ENCODE data around the gene C11orf98.

Gene C11orf98

DNA sequence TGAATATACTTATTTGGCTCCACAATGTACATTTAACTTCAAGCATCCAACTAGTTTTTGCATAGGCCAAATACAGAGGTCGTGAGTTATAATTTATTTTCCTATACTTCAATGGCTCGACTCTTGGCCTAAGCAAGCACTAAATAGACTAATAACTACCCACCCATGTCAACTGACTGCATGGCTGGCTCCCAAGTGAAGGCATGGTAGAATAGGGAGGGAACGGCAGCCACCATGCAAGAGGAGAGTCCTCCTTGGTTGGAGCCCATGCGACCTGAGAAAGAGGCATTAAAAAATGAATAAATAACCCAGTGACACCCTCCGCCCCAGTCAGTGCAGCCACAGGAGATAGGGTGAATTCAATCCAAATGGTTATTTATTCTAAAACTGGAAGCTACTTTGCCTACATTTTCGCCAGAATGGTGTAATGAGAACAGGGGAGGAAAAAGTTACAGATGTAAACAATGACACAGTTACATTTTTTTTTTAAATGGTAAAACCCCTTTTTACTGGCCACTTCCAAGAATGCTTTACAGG lies 47.3 kb upstream of the C11orf98 start:
- H3K79me2 ChIP-seq (ENCODE audit: insufficient read depth, low read length), result peaks cover 39% of the 10 kb centered on the region
- TF ChIP-seq, protein P1, sequence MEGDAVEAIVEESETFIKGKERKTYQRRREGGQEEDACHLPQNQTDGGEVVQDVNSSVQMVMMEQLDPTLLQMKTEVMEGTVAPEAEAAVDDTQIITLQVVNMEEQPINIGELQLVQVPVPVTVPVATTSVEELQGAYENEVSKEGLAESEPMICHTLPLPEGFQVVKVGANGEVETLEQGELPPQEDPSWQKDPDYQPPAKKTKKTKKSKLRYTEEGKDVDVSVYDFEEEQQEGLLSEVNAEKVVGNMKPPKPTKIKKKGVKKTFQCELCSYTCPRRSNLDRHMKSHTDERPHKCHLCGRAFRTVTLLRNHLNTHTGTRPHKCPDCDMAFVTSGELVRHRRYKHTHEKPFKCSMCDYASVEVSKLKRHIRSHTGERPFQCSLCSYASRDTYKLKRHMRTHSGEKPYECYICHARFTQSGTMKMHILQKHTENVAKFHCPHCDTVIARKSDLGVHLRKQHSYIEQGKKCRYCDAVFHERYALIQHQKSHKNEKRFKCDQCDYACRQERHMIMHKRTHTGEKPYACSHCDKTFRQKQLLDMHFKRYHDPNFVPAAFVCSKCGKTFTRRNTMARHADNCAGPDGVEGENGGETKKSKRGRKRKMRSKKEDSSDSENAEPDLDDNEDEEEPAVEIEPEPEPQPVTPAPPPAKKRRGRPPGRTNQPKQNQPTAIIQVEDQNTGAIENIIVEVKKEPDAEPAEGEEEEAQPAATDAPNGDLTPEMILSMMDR (conservative IDR thresholded peaks at IDR 0.05; ENCODE audit: low read length), result no peak
- no peak for TF ChIP-seq EZH2phosphoT487 (IDR thresholded peaks at IDR 0.05; ENCODE audit: borderline replicate concordance)
- H3K4me1 ChIP-seq (ENCODE audit: insufficient read depth, low read length, poor library complexity, severe bottlenecking), result no peaks in the 10 kb centered on the region
- H3K4me2 ChIP-seq (ENCODE audit: low read depth, low read length, poor library complexity, severe bottlenecking), result no peak overlapping the region
- H3K4me3 ChIP-seq (ENCODE audit: low read length, poor library complexity, severe bottlenecking), result no peak overlapping the region
- H3K36me3 ChIP-seq (ENCODE audit: insufficient read depth, low read length), result peaks cover 89% of the 10 kb centered on the region
- H2AFZ ChIP-seq (ENCODE audit: low read length), result no peak overlapping the region
- H3K9me2 ChIP-seq (replicated peaks; ENCODE audit: low read depth, low read length), result no peaks in the 10 kb centered on the region
- peaks cover 7% of the 10 kb centered on the region; the same call in 1 of the 2 replicates for H3F3A ChIP-seq (ENCODE audit: low read depth)
- H3K9ac ChIP-seq (ENCODE audit: low read depth, low read length, poor library complexity, severe bottlenecking), result no peak overlapping the region
- H3K27me3 ChIP-seq (ENCODE audit: insufficient read depth, low read length, poor library complexity, severe bottlenecking), result no peaks in the 10 kb centered on the region
- H3K9me3 ChIP-seq (ENCODE audit: insufficient read depth, low read depth, low read length), result no peaks in the 10 kb centered on the region
- peaks cover 48% of the 10 kb centered on the region for H4K20me1 ChIP-seq (ENCODE audit: insufficient read depth, low read length, poor library complexity, severe bottlenecking)

DNA sequence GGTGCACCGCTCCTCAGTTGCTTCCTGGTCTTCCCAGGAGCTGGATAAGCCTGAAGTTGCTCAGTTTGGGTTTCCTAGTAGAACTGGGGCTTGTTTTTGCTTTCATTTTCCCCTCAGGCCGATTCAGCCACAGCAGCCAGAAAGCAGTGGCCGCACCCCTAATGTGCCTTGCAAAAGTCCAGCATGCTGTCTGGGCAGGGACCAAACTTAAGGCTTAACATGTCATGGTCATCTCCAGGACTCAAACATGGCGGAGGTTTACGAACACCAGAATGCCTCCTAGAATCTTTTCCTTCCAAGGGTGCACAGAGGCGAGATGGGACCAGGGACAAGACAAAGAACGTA lies 45.0 kb upstream of the C11orf98 start:
- no peak overlapping the region for H3K9ac ChIP-seq (ENCODE audit: low read depth, low read length, poor library complexity, severe bottlenecking)
- TF ChIP-seq, protein P1 (conservative IDR thresholded peaks at IDR 0.05; ENCODE audit: low read length), result no peak
- TF ChIP-seq EZH2phosphoT487 (IDR thresholded peaks at IDR 0.05; ENCODE audit: borderline replicate concordance), result no peak
- H3K9me3 ChIP-seq (ENCODE audit: insufficient read depth, low read depth, low read length), result no peaks in the 10 kb centered on the region
- no peak overlapping the region for H2AFZ ChIP-seq (ENCODE audit: low read length)
- H3K27me3 ChIP-seq (ENCODE audit: insufficient read depth, low read length, poor library complexity, severe bottlenecking), result no peaks in the 10 kb centered on the region
- peaks cover 31% of the 10 kb centered on the region for H4K20me1 ChIP-seq (ENCODE audit: insufficient read depth, low read length, poor library complexity, severe bottlenecking)
- peaks cover 10% of the 10 kb centered on the region for H3K4me1 ChIP-seq (ENCODE audit: insufficient read depth, low read length, poor library complexity, severe bottlenecking)
- H3K79me2 ChIP-seq (ENCODE audit: insufficient read depth, low read length), result peaks cover 17% of the 10 kb centered on the region; the same call in 1 of the 2 replicates
- no peaks in the 10 kb centered on the region for H3K9me2 ChIP-seq (replicated peaks; ENCODE audit: low read depth, low read length)
- H3K36me3 ChIP-seq (ENCODE audit: insufficient read depth, low read length), result peaks cover 67% of the 10 kb centered on the region
- H3K4me3 ChIP-seq (ENCODE audit: low read length, poor library complexity, severe bottlenecking), result no peak overlapping the region
- peaks cover 12% of the 10 kb centered on the region for H3F3A ChIP-seq (ENCODE audit: low read depth)
- H3K4me2 ChIP-seq (ENCODE audit: low read depth, low read length, poor library complexity, severe bottlenecking), result no peak overlapping the region

DNA sequence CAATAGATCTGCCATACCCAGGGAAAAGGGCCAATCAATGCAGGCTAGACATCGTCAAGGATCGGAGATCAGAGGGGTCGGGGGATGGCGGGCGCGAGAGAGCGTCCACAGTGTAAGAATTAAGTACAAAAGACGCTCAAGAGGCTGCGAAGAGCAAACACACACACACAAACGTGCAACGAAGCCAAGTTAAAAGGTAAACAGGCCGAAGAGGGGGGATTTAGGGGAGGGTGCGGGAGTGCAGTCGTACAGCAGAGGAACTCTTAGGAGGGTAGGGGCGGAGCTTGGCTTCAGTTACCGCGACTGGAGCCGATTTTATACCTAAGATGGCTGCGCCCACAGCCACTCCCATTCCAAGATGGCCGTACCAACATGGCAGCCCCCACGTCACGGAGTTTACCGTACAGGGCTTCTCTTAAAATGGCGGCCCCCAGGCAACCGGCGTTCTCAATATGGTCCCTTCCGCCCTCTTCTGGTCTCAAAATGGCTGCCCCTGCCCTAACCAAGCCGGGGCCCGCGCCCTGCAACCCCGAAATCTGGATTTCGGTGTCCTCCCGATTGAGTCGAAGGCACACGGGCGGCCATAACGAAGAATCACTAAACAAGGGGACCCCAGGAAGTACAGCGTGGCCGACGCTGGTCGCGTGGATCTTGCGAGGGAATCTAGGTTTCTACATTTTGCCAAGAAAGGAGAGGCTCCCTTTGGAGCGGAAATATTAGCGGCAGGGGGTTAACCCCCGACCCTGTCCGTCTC lies 44.4 kb upstream of the C11orf98 start:
- Histone ChIP-seq H2AFZ (ENCODE audit: low read length) (no peak overlapping the region), H4K20me1 (ENCODE audit: insufficient read depth, low read length, poor library complexity, severe bottlenecking) (peaks cover 28% of the 10 kb centered on the region), H3F3A (ENCODE audit: low read depth) (peaks cover 12% of the 10 kb centered on the region), H3K27me3 (ENCODE audit: insufficient read depth, low read length, poor library complexity, severe bottlenecking) (no peaks in the 10 kb centered on the region), H3K4me3 (ENCODE audit: low read length, poor library complexity, severe bottlenecking) (no peak overlapping the region), H3K9me2 (replicated peaks; ENCODE audit: low read depth, low read length) (no peaks in the 10 kb centered on the region), H3K4me1 (ENCODE audit: insufficient read depth, low read length, poor library complexity, severe bottlenecking) (peaks cover 13% of the 10 kb centered on the region), H3K9ac (ENCODE audit: low read depth, low read length, poor library complexity, severe bottlenecking) (no peak overlapping the region), H3K36me3 (ENCODE audit: insufficient read depth, low read length) (peaks cover 66% of the 10 kb centered on the region), H3K4me2 (ENCODE audit: low read depth, low read length, poor library complexity, severe bottlenecking) (no peak overlapping the region), H3K79me2 (ENCODE audit: insufficient read depth, low read length) (peaks cover 12% of the 10 kb centered on the region; the same call in 1 of the 2 replicates), H3K9me3 (ENCODE audit: insufficient read depth, low read depth, low read length) (no peaks in the 10 kb centered on the region)
- TF ChIP-seq EZH2phosphoT487 (IDR thresholded peaks at IDR 0.05; ENCODE audit: borderline replicate concordance), result no peak

Data from Loucy (cell line).